ENCODE data around the gene SIPA1L3. TPM values are rescaled to one million over a fixed set of nuclear protein-coding genes. Genes with fewer than 3 reads are reported as not detected.

SIPA1L3 gene
- total RNA-seq, 2 donors from 2014 or later: 19.5 to 21.4 TPM

DNA sequence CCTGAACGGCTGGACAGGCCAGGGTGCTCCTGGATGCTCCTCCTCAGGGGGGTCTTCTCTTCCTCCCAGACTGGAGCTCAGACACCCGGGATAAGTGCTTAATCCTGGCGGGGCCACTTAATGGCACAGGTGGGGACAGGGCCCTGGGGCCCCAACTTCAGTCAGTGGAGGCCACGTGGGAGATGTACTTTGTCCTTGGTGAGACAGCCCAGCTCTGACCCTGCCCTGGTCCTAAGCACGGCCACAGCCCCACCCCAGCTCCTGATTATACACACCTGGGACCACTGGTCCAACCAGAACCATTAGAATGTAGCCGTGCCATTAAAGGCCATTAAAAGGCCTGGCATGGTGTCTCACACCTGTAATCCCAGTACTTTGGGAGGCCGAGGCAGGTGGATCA, 341.4 kb downstream of the SIPA1L3 start:
- Mint-ChIP-seq H3K9me3 (no peaks in the 10 kb centered on the region), H3K4me3 (no peak overlapping the region), H3K27me3 (peaks cover 7% of the 10 kb centered on the region), H3K27ac (no peak overlapping the region), H3K4me1 (peaks cover 5% of the 10 kb centered on the region), H3K36me3 (ENCODE audit: low read depth) (no peaks in the 10 kb centered on the region)
- ATAC-seq (replicated peaks): no peak

DNA sequence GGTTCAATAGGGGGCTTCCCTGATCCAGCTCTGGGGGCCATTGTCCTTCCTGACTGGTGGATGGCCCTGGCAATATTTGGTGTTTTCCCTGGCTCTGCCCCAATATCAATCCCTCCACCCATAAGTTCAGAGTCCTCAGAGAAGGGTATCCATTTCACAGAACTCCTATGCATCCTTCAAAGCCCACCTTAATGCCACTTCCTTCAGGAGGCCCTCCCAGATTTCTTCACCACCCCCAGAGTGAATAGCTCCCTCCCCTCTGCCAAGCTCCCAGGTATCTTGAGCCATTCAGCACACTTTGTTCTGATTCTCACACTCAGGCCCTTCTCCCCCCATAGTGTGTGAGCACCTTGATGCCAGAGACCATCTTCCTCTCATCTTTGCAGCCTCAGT, 343.4 kb downstream of the SIPA1L3 start:
- Mint-ChIP-seq H3K36me3 (ENCODE audit: low read depth) (no peaks in the 10 kb centered on the region), H3K4me1 (no peaks in the 10 kb centered on the region), H3K27ac (no peak overlapping the region), H3K9me3 (no peaks in the 10 kb centered on the region), H3K27me3 (peaks cover 8% of the 10 kb centered on the region), H3K4me3 (no peak overlapping the region)
- no peak for ATAC-seq (replicated peaks)

DNA sequence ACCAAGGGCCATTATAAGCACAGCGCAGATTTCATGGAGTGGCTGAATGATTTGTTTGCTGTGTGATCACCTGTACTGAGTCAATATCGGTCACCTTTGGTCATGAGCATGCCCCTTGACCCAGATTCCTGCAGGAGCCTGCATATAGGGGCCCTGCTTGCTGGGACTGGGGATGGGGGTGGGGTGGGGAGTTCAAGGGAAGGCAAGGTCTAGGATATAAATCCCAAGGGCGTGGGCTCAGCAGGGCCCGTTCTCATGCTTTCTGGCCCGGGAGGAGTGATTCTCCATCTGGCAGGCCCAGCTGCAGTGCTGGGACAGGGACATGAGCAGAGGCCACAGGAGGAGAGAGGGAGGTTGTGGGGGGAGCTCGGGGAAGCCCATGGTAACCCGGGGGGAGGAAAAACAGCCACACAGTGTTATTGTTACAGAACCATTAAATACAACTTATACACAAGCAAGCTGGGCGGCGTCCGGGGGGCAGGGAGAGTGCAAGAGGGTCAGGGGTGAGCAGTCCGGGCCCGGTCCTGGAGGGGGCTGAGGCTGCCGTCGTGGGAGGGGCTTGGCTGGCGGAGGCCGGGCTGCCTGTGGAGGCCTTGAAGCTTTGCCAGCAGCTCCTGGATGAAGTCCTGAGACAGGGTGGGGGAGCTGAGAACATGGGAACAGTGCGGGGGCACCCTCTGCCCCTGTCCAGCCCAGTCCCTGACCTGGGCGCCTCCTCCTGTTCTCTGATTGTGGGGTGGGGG, 344.0 kb downstream of the SIPA1L3 start:
- no peak overlapping the region for H3K27ac Mint-ChIP-seq
- H3K27me3 Mint-ChIP-seq: peaks cover 12% of the 10 kb centered on the region
- H3K9me3 Mint-ChIP-seq: no peaks in the 10 kb centered on the region
- H3K4me1 Mint-ChIP-seq: no peaks in the 10 kb centered on the region
- no peak overlapping the region for H3K4me3 Mint-ChIP-seq
- no peak for ATAC-seq (replicated peaks)
- no peaks in the 10 kb centered on the region for H3K36me3 Mint-ChIP-seq (ENCODE audit: low read depth)

DNA sequence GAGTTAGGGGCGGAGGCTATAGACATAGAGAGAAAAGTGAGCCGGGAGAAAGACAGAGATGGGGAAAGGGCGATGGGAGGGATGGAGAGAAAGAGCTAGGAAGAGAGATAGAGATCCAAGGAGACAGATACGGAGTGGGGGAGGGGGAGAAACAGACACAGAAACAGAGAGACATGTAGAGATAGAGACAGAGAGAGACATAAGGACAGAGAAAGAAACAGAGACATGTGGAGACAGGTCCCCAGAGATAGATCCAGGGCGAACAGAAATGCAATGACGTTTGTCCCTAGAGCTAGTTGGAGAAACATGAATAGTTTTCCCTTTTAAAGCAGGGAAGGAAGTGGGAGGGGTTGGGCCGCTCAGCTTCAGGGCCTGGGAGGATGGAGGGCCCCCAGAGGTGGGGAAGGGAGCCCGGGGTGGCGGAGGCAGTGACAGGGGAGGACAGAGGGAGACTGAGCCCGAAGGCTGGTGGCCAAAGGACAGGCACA, 344.6 kb downstream of the SIPA1L3 start:
- Mint-ChIP-seq H3K4me1 (no peaks in the 10 kb centered on the region), H3K27ac (no peak overlapping the region), H3K9me3 (no peaks in the 10 kb centered on the region)

DNA sequence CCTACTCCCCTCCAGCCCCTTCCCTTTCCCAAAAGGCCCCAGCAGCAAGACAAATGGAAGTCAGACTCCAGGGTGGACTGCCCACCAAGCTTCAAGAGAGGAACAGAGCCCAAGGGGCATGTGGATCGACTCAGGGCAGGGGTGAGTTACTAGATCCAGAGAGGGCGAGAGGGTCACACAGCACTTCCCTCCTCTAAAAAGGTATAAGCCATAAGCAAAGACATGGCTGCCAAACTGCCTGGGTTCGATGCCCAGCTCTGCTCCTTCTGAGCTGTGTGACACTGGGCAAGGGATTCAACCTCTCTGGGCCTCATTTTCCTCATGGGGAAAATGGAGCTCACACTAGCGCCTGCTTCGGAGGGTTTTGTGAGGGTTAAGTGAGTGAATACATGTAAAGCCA, 345.4 kb downstream of the SIPA1L3 start:
- no peak for ATAC-seq (replicated peaks)
- no peak overlapping the region for H3K27ac Mint-ChIP-seq

More for the DNA sequence above, 344.6 kb downstream of the SIPA1L3 start:
- Mint-ChIP-seq H3K27me3 (peaks cover 13% of the 10 kb centered on the region), H3K36me3 (ENCODE audit: low read depth) (no peaks in the 10 kb centered on the region), H3K4me3 (no peak overlapping the region)
- ATAC-seq (replicated peaks): no peak

DNA sequence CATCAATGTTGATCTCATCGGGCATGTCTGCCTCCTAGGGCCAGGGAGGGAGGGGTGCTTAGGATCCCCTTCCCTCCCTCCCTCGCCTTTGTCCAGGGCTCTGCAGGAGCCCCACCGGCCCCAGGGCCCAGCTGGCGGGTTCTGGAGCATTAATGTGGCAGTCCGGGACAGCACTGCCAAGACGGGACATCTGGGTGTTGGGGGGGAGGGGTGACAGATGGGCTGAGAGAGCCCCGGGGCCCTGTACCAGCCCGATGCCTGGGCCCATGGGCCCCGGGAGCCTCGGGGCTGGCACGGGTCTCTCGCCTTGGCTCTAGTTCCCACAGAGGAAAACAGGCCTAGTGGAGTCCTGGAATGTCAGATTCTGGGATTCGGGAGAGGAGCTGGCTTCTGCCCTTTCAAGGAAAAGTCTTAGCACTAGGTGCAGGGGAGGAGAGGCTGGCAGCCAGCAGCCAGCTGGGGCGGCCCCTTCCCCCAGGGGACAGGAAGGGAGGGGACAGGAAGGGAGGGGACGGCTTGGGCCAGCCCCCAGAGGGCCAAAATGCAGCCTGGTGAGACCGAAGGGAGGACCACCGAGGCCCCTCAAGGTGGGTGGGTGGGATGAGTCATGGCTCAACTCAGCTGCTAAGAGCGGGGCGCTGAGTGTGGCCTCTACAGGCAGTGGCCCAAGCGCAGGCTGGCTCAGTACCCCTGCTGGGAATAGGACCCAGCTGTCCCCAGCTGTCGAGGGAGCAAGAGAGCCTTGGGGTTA, 346.1 kb downstream of the SIPA1L3 start:
- no peak for ATAC-seq (replicated peaks)

More for the DNA sequence above, 345.4 kb downstream of the SIPA1L3 start:
- H3K4me3 Mint-ChIP-seq: no peak overlapping the region
- no peaks in the 10 kb centered on the region for H3K4me1 Mint-ChIP-seq
- no peaks in the 10 kb centered on the region for H3K36me3 Mint-ChIP-seq (ENCODE audit: low read depth)
- peaks cover 18% of the 10 kb centered on the region for H3K27me3 Mint-ChIP-seq
- no peaks in the 10 kb centered on the region for H3K9me3 Mint-ChIP-seq

DNA sequence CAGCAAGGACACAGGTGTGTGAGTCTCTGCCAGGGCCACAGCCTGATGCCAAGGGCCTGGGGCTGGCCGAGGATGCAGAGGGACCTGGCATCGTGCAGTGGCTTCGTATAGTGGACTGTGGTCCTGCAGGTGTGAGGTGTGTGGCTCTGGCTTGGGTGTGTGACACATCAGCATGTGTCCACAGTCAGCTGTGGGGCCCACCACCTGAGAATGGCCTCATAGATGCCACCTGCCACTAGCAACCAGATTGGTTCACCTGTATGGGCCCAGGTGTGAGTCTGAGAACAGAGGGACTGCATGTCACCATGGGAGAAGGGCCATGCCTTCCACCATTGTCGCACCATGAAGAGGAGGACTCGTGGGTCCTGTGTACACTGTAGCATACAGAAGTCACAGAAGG, 346.8 kb downstream of the SIPA1L3 start:
- H3K27me3 Mint-ChIP-seq: peaks cover 23% of the 10 kb centered on the region
- H3K27ac Mint-ChIP-seq: no peak overlapping the region
- no peaks in the 10 kb centered on the region for H3K4me1 Mint-ChIP-seq
- no peaks in the 10 kb centered on the region for H3K9me3 Mint-ChIP-seq
- H3K4me3 Mint-ChIP-seq: no peak overlapping the region
- no peak for ATAC-seq (replicated peaks)
- H3K36me3 Mint-ChIP-seq (ENCODE audit: low read depth): no peaks in the 10 kb centered on the region

More for the DNA sequence above, 346.1 kb downstream of the SIPA1L3 start:
- H3K27ac Mint-ChIP-seq: no peak overlapping the region
- H3K27me3 Mint-ChIP-seq: peaks cover 22% of the 10 kb centered on the region
- no peak overlapping the region for H3K4me3 Mint-ChIP-seq
- no peaks in the 10 kb centered on the region for H3K4me1 Mint-ChIP-seq
- H3K9me3 Mint-ChIP-seq: no peaks in the 10 kb centered on the region
- H3K36me3 Mint-ChIP-seq (ENCODE audit: low read depth): no peaks in the 10 kb centered on the region

DNA sequence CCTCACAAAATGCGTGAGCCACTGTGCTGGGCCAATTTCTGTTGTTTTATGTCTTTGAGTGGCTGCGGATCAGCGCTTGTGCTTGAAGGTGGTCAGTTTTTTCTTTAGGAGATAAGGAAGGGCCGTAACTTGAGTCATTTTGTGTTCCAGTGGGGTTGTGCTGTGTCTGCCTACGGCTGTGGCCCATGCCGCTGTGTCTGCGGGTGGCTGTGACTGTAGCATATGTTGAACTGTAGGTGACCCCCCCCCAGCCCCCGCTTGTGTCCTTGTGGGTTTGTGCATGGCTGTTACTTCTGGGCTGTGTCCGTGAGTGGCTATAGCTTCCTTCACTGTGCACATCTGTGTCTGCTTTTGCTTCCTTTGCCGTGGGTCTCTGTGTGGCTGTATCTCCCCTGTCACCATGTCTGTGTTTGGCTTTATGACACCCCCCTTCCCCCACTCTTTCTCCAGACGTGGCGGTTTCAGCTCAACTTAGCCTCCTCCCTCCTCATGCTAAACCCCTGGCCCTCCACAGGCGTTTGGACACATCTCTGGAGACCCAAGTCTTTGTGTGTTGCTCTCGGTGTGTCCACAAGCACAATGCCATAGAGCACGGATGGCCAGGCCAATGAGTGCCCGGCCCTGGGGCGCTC, 348.5 kb downstream of the SIPA1L3 start:
- H3K4me3 Mint-ChIP-seq: no peak overlapping the region
- ATAC-seq (replicated peaks): no peak

More for the DNA sequence above, 348.5 kb downstream of the SIPA1L3 start:
- no peaks in the 10 kb centered on the region for H3K4me1 Mint-ChIP-seq
- H3K27ac Mint-ChIP-seq: no peak overlapping the region
- peaks cover 25% of the 10 kb centered on the region for H3K27me3 Mint-ChIP-seq
- H3K36me3 Mint-ChIP-seq (ENCODE audit: low read depth): no peaks in the 10 kb centered on the region
- no peaks in the 10 kb centered on the region for H3K9me3 Mint-ChIP-seq

Other genes with a start within 250 kb of the SIPA1L3 start
- gene ZNF607, start 187.4 kb upstream of the SIPA1L3 start, total RNA-seq: 1 to 10 TPM; 4.2 to 9.4 TPM
- gene ZNF573, start 127.6 kb upstream of the SIPA1L3 start, total RNA-seq: 1 to 10 TPM; 4.9 to 9.8 TPM
- gene WDR87, start 614 bp upstream of the SIPA1L3 start, total RNA-seq: not detected

Measured in activated T-helper 17 cell treated with anti-CD3 and anti-CD28 coated beads, Interleukin-2, amount 50 U/mL, for 72 hours (primary cell).